Astrocyte (in vitro differentiated cells and primary cell): Measurements from ENCODE around the gene PDE1C. TPM values are rescaled to one million over a fixed set of nuclear protein-coding genes. Genes with fewer than 3 reads are reported as not detected.
A peak's percentile ranks its signal among the peaks of the same experiment; 100 is the strongest.

ENCODE experiments used
- DNase-seq: peaks from one replicate; pipeline ENCODE4 v3.0.0-alpha.2; 2010; ENCODE audit warnings: low read depth
- FAIRE-seq: peaks from 2 replicates; lab custom pipeline; 2011; peaks lifted over from hg19 to GRCh38; lab: Jason Lieb, UNC
- H2AFZ ChIP-seq: 2 replicates; pipeline ENCODE4 v1.6.0; 2012; ENCODE audit warnings: low read depth, low read length, inconsistent platforms
- H3K27ac ChIP-seq: 2 replicates; pipeline ENCODE4 v1.5.1; 2011; ENCODE audit warnings: low read depth, low read length, inconsistent platforms
- H3K27me3 ChIP-seq: 2 replicates; pipeline ENCODE4 v1.6.0; 2011; ENCODE audit warnings: low read length, inconsistent platforms; ENCODE audit not compliant: insufficient read depth
- H3K36me3 ChIP-seq: 2 replicates; pipeline ENCODE4 v1.5.1; 2011; ENCODE audit warnings: low read length, inconsistent platforms; ENCODE audit not compliant: insufficient read depth
- H3K4me1 ChIP-seq: 2 replicates; pipeline ENCODE4 v1.5.1; 2011; ENCODE audit warnings: low read length, inconsistent platforms; ENCODE audit not compliant: insufficient read depth
- H3K4me2 ChIP-seq: 2 replicates; pipeline ENCODE4 v1.6.0; 2012; ENCODE audit warnings: low read length, inconsistent platforms
- H3K4me3 ChIP-seq: 2 replicates; pipeline ENCODE4 v1.5.1; 2011; ENCODE audit warnings: low read depth, mild to moderate bottlenecking, low read length, inconsistent platforms; ENCODE audit not compliant: insufficient read depth
- H3K79me2 ChIP-seq: 2 replicates; pipeline ENCODE4 v1.6.0; 2012; ENCODE audit warnings: mild to moderate bottlenecking, low read length, inconsistent platforms; ENCODE audit not compliant: insufficient read depth
- H3K9ac ChIP-seq: 2 replicates; pipeline ENCODE4 v1.6.0; 2012; ENCODE audit warnings: mild to moderate bottlenecking, low read length, inconsistent platforms
- H3K9me3 ChIP-seq: 2 replicates; pipeline ENCODE4 v1.5.1; 2012; ENCODE audit warnings: low read depth, mild to moderate bottlenecking, low read length, inconsistent platforms; ENCODE audit not compliant: insufficient read depth
- H4K20me1 ChIP-seq: 2 replicates; pipeline ENCODE4 v1.6.0; 2012; ENCODE audit warnings: low read length, inconsistent platforms; ENCODE audit not compliant: insufficient read depth
- H3K27ac Mint-ChIP-seq: one replicate; pipeline ENCODE4 v1.8.0; 2021; ENCODE audit warnings: mild to moderate bottlenecking, mixed read lengths; ENCODE audit not compliant: unreplicated experiment
- H3K27me3 Mint-ChIP-seq: one replicate; pipeline ENCODE4 v1.8.0; 2021; ENCODE audit warnings: low read depth, mixed read lengths; ENCODE audit not compliant: unreplicated experiment
- H3K36me3 Mint-ChIP-seq: one replicate; pipeline ENCODE4 v1.8.0; 2021; ENCODE audit warnings: low read depth, mixed read lengths; ENCODE audit not compliant: unreplicated experiment
- H3K4me1 Mint-ChIP-seq: one replicate; pipeline ENCODE4 v1.8.0; 2021; ENCODE audit warnings: low read depth, mixed read lengths; ENCODE audit not compliant: unreplicated experiment
- H3K4me3 Mint-ChIP-seq: one replicate; pipeline ENCODE4 v1.8.0; 2021; ENCODE audit warnings: mild to moderate bottlenecking, moderate library complexity, mixed read lengths; ENCODE audit not compliant: unreplicated experiment
- H3K9me3 Mint-ChIP-seq: one replicate; pipeline ENCODE4 v1.8.0; 2021; ENCODE audit warnings: mild to moderate bottlenecking, mixed read lengths; ENCODE audit not compliant: unreplicated experiment
- EZH2 ChIP-seq: IDR thresholded peaks from 2 replicates; pipeline ENCODE4 v1.6.1; 2012; ENCODE audit warnings: mild to moderate bottlenecking, low read length, inconsistent platforms; ENCODE audit not compliant: insufficient read depth
- total RNA-seq: library from RNA; stranded (reverse); gene quantifications from 2 replicates; pipeline ENCODE4 v1.2.1, GENCODE V29; 2021
- TF ChIP-seq, protein P1 (sequence below): IDR thresholded peaks from 2 replicates; pipeline ENCODE4 v1.5.1; 2011; ENCODE audit warnings: low read depth, mild to moderate bottlenecking, inconsistent platforms, low read length, moderate library complexity; ENCODE audit not compliant: insufficient read depth

PDE1C gene
- total RNA-seq, 1 donor from 2014 or later: 31.6 TPM

DNA sequence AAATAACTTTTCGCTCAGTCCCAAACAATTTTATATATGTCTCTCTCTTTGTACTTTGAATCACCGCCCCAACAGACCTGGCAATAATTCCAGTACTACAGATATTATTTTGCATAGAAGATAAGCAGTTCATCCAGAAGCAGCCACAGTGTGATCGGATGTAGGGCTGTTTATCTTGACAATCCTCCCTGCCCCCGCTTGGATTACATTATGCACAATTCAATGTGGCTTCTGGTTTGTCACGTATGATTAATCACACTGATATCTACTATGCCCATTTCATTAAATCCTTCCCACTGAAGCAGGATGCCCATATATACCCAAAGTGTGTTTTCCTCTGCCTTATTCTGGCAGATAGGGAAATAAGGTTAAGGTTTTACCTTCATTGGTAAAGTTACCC lies 115.2 kb downstream of the PDE1C start:
- no peak overlapping the region for H3K9ac ChIP-seq
- no peak overlapping the region for H3K4me3 ChIP-seq
- Mint-ChIP-seq H3K27ac (no peak overlapping the region), H3K9me3 (peaks cover 4% of the 10 kb centered on the region), H3K4me3 (no peak overlapping the region), H3K27me3 (no peaks in the 10 kb centered on the region), H3K4me1 (peaks cover 29% of the 10 kb centered on the region), H3K36me3 (no peaks in the 10 kb centered on the region)
- H3K79me2 ChIP-seq: peaks cover 30% of the 10 kb centered on the region
- H3K4me2 ChIP-seq: peak overlapping the region; percentile 20
- H3K27me3 ChIP-seq: no peaks in the 10 kb centered on the region
- H3K27ac ChIP-seq: no peak overlapping the region
- peaks cover 4% of the 10 kb centered on the region for H4K20me1 ChIP-seq
- no peak for TF ChIP-seq EZH2
- TF ChIP-seq, protein P1, sequence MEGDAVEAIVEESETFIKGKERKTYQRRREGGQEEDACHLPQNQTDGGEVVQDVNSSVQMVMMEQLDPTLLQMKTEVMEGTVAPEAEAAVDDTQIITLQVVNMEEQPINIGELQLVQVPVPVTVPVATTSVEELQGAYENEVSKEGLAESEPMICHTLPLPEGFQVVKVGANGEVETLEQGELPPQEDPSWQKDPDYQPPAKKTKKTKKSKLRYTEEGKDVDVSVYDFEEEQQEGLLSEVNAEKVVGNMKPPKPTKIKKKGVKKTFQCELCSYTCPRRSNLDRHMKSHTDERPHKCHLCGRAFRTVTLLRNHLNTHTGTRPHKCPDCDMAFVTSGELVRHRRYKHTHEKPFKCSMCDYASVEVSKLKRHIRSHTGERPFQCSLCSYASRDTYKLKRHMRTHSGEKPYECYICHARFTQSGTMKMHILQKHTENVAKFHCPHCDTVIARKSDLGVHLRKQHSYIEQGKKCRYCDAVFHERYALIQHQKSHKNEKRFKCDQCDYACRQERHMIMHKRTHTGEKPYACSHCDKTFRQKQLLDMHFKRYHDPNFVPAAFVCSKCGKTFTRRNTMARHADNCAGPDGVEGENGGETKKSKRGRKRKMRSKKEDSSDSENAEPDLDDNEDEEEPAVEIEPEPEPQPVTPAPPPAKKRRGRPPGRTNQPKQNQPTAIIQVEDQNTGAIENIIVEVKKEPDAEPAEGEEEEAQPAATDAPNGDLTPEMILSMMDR: no peak
- peaks cover 29% of the 10 kb centered on the region for H3K4me1 ChIP-seq
- no peaks in the 10 kb centered on the region for H3K9me3 ChIP-seq
- no peak overlapping the region for H2AFZ ChIP-seq
- FAIRE-seq (no peak), DNase-seq (peak; percentile 56)
- no peaks in the 10 kb centered on the region for H3K36me3 ChIP-seq

DNA sequence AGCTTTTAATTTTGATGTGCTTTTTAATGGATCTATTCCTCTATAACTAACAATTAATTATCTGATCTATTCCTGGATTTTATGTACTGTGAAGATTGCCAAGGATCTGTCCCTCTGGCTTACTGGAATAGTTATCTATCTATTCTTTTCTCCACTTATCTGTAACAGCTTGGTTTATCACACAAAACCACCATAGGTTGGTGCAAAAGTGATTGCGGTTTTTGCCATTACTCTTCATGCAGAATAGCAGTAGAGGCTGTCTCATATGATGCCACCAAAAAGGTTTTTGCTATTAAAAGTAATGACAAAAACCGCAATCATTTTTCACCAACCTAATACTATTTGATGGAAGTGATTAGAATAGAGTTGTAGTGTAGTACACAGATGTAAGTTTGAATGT lies 115.7 kb downstream of the PDE1C start:
- Mint-ChIP-seq H3K27ac (no peak overlapping the region), H3K4me3 (no peak overlapping the region), H3K36me3 (no peaks in the 10 kb centered on the region), H3K4me1 (peaks cover 30% of the 10 kb centered on the region), H3K9me3 (peaks cover 4% of the 10 kb centered on the region), H3K27me3 (no peaks in the 10 kb centered on the region)
- Histone ChIP-seq H3K4me2 (no peak overlapping the region), H3K27me3 (no peaks in the 10 kb centered on the region), H3K9ac (no peak overlapping the region), H3K4me3 (no peak overlapping the region), H3K4me1 (peaks cover 29% of the 10 kb centered on the region), H4K20me1 (peaks cover 4% of the 10 kb centered on the region), H3K27ac (no peak overlapping the region), H3K36me3 (no peaks in the 10 kb centered on the region), H3K79me2 (peaks cover 30% of the 10 kb centered on the region), H2AFZ (no peak overlapping the region), H3K9me3 (no peaks in the 10 kb centered on the region)
- no peak for TF ChIP-seq EZH2
- TF ChIP-seq, protein P1: no peak
- FAIRE-seq (no peak), DNase-seq (no peak)

DNA sequence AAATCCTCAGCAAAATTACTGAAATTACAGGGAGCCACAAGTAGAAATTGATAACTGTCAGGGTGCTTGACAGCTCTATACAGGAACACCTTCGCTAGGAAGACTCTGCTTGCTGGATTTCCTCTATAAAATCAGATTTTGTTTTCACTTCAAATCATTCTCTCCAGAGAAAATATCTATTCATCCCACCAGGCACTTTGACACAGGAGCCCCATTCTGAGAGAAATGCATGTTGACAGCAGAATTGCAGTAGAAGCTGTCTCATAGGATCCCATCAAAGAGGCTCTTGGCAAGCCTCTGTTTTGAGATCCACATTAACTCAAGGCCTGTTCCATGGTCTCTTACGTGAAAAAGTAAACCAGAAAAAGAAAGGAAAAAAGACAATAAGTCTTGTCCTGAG lies 116.8 kb downstream of the PDE1C start:
- Histone ChIP-seq H3K9ac (no peak overlapping the region), H3K27ac (no peak overlapping the region), H3K36me3 (no peaks in the 10 kb centered on the region), H3K4me3 (no peak overlapping the region), H3K79me2 (peaks cover 30% of the 10 kb centered on the region), H3K4me2 (no peak overlapping the region), H3K9me3 (no peaks in the 10 kb centered on the region), H3K27me3 (no peaks in the 10 kb centered on the region), H3K4me1 (peaks cover 37% of the 10 kb centered on the region), H2AFZ (no peak overlapping the region), H4K20me1 (peaks cover 4% of the 10 kb centered on the region)
- no peak for FAIRE-seq
- H3K27ac Mint-ChIP-seq: no peak overlapping the region
- no peak for DNase-seq
- TF ChIP-seq, protein P1: no peak
- no peak for TF ChIP-seq EZH2
- H3K4me3 Mint-ChIP-seq: no peak overlapping the region
- H3K36me3 Mint-ChIP-seq: no peaks in the 10 kb centered on the region
- H3K27me3 Mint-ChIP-seq: no peaks in the 10 kb centered on the region
- peaks cover 35% of the 10 kb centered on the region for H3K4me1 Mint-ChIP-seq
- H3K9me3 Mint-ChIP-seq: peaks cover 4% of the 10 kb centered on the region
